Measurements from ENCODE around the gene OR10W1.

Gene OR10W1

DNA sequence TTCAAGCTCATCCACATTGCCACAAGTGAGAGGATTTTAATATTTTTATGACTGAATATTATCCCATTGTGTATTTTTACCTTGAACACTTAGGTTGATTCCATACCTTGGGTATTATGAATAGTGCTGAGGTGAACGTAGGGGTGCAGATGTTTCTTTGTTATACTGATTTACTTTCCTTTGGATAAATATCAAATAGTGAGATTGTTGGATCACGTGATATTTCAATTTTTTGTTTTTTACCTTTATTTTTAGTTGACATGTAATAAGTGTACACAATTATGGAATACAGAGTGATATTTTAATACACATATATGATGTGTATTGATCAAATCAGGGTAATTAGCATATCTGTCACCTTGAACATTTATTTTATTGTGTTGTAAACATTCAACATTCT is 8.1 kb downstream of the OR10W1 start:
- no peak overlapping the region for H3K4me2 ChIP-seq (ENCODE audit: low read depth, low read length, poor library complexity, severe bottlenecking)
- H3K27ac ChIP-seq (ENCODE audit: low read depth, low read length) = no peak overlapping the region
- no peaks in the 10 kb centered on the region for H3K79me2 ChIP-seq (ENCODE audit: insufficient read depth, low read length)
- H3K36me3 ChIP-seq (ENCODE audit: low read length) = no peaks in the 10 kb centered on the region
- no peak overlapping the region for H2AFZ ChIP-seq (ENCODE audit: low read depth, low read length, severe bottlenecking)
- H4K20me1 ChIP-seq (ENCODE audit: low read depth, low read length) = no peaks in the 10 kb centered on the region
- H3K9me3 ChIP-seq (ENCODE audit: insufficient read depth, low read length) = no peaks in the 10 kb centered on the region
- H3K27me3 ChIP-seq (ENCODE audit: low read length) = no peaks in the 10 kb centered on the region
- H3K4me3 ChIP-seq (ENCODE audit: insufficient read depth, low read length, poor library complexity, severe bottlenecking) = no peak overlapping the region
- H3K9me2 ChIP-seq (replicated peaks; ENCODE audit: insufficient read depth, low read length) = no peaks in the 10 kb centered on the region
- H3K9ac ChIP-seq (ENCODE audit: low read length) = no peak overlapping the region
- no peak for TF ChIP-seq EZH2phosphoT487 (conservative IDR thresholded peaks at IDR 0.05; ENCODE audit: low read length)
- TF ChIP-seq, protein P1, sequence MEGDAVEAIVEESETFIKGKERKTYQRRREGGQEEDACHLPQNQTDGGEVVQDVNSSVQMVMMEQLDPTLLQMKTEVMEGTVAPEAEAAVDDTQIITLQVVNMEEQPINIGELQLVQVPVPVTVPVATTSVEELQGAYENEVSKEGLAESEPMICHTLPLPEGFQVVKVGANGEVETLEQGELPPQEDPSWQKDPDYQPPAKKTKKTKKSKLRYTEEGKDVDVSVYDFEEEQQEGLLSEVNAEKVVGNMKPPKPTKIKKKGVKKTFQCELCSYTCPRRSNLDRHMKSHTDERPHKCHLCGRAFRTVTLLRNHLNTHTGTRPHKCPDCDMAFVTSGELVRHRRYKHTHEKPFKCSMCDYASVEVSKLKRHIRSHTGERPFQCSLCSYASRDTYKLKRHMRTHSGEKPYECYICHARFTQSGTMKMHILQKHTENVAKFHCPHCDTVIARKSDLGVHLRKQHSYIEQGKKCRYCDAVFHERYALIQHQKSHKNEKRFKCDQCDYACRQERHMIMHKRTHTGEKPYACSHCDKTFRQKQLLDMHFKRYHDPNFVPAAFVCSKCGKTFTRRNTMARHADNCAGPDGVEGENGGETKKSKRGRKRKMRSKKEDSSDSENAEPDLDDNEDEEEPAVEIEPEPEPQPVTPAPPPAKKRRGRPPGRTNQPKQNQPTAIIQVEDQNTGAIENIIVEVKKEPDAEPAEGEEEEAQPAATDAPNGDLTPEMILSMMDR (IDR thresholded peaks at IDR 0.05; ENCODE audit: insufficient read depth, low read length, poor library complexity, severe bottlenecking) = no peak
- H3F3A ChIP-seq (ENCODE audit: insufficient read depth) = no peaks in the 10 kb centered on the region

DNA sequence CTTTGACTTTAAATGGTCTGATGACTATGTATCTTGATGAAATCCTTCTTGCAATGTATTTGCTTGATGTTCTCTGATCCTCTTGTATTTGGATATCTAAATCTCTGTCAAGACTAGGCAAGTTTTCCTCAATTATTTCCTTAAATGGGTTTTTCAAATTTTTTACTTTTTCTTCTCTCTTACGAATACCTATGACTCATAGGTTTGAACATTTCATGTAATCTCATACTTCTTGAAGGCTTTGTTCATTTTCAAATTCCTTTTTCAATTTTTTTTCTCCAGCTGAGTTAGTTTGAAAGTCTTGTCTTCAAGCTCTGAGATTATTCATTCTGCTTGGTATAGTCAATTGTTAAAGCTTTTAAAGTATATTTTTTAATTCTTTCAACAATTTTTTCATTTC is 13.1 kb downstream of the OR10W1 start:
- TF ChIP-seq, protein P1 (IDR thresholded peaks at IDR 0.05; ENCODE audit: insufficient read depth, low read length, poor library complexity, severe bottlenecking) = no peak
- no peaks in the 10 kb centered on the region for H3F3A ChIP-seq (ENCODE audit: insufficient read depth)
- H3K4me3 ChIP-seq (ENCODE audit: insufficient read depth, low read length, poor library complexity, severe bottlenecking) = no peak overlapping the region
- no peak overlapping the region for H3K9ac ChIP-seq (ENCODE audit: low read length)
- no peaks in the 10 kb centered on the region for H3K36me3 ChIP-seq (ENCODE audit: low read length)
- no peaks in the 10 kb centered on the region for H3K9me2 ChIP-seq (replicated peaks; ENCODE audit: insufficient read depth, low read length)
- H3K79me2 ChIP-seq (ENCODE audit: insufficient read depth, low read length) = no peaks in the 10 kb centered on the region
- H3K27me3 ChIP-seq (ENCODE audit: low read length) = no peaks in the 10 kb centered on the region
- H3K4me2 ChIP-seq (ENCODE audit: low read depth, low read length, poor library complexity, severe bottlenecking) = no peak overlapping the region
- H3K9me3 ChIP-seq (ENCODE audit: insufficient read depth, low read length) = no peaks in the 10 kb centered on the region
- no peaks in the 10 kb centered on the region for H4K20me1 ChIP-seq (ENCODE audit: low read depth, low read length)
- no peak overlapping the region for H3K27ac ChIP-seq (ENCODE audit: low read depth, low read length)
- H2AFZ ChIP-seq (ENCODE audit: low read depth, low read length, severe bottlenecking) = no peak overlapping the region

DNA sequence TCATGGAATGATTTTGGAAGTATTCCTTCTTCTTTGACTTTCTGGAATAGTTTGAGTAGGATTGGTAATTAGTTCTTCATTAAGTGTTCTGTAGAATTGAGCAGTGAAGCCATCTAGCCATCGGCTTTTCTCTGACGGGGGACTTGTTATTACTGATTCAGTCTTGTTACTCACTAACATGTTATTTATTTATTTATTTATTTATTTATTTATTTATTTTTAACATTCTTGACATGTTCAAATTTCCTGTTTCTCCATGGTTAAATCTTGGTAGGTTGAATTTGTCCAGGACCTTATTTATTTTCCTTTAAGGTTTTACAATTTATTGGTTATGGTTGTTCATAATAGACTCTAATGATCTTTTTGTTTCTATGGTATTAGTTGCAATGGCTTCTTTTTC is 24.1 kb downstream of the OR10W1 start:
- no peaks in the 10 kb centered on the region for H3K79me2 ChIP-seq (ENCODE audit: insufficient read depth, low read length)
- H3K9me2 ChIP-seq (replicated peaks; ENCODE audit: insufficient read depth, low read length) = no peaks in the 10 kb centered on the region
- no peaks in the 10 kb centered on the region; the same call in 1 of the 2 replicates for H3K9me3 ChIP-seq (ENCODE audit: insufficient read depth, low read length)
- H3K36me3 ChIP-seq (ENCODE audit: low read length) = no peaks in the 10 kb centered on the region
- H2AFZ ChIP-seq (ENCODE audit: low read depth, low read length, severe bottlenecking) = no peak overlapping the region
- H3K4me3 ChIP-seq (ENCODE audit: insufficient read depth, low read length, poor library complexity, severe bottlenecking) = no peak overlapping the region
- no peaks in the 10 kb centered on the region for H3F3A ChIP-seq (ENCODE audit: insufficient read depth)
- no peaks in the 10 kb centered on the region for H3K27me3 ChIP-seq (ENCODE audit: low read length)
- TF ChIP-seq, protein P1 (IDR thresholded peaks at IDR 0.05; ENCODE audit: insufficient read depth, low read length, poor library complexity, severe bottlenecking) = no peak
- no peak for TF ChIP-seq EZH2phosphoT487 (conservative IDR thresholded peaks at IDR 0.05; ENCODE audit: low read length)
- no peak overlapping the region for H3K4me2 ChIP-seq (ENCODE audit: low read depth, low read length, poor library complexity, severe bottlenecking)
- H3K27ac ChIP-seq (ENCODE audit: low read depth, low read length) = no peak overlapping the region
- no peak overlapping the region for H3K9ac ChIP-seq (ENCODE audit: low read length)
- H4K20me1 ChIP-seq (ENCODE audit: low read depth, low read length) = no peaks in the 10 kb centered on the region
